HepG2 (cell line): ENCODE data around the gene ALB. TPM values are rescaled to one million over a fixed set of nuclear protein-coding genes. Genes with fewer than 3 reads are reported as not detected.

Source experiments
- ATAC-seq: fragments of 200-7000 bp; cut with Tn5 transposase; 3 replicates; pipeline ENCODE4 v1.9.1; 2020; ENCODE audit warnings: mild to moderate bottlenecking, moderate library complexity
- BruUV-seq: library from RNA; stranded (reverse); fragments of 400-500 nt; replicated peaks from 2 replicates; lab custom pipeline; 2021; lab: Mats Ljungman, UMichigan
- CTCF ChIA-PET: fragments of 300-600 bp; formaldehyde crosslinking; extraction: SDS; loops from one replicate; lab custom pipeline; 2021; ENCODE audit warnings: low total read pairs, inconsistent platforms, low intra/inter-chr PET ratio; lab: Yijun Ruan, JAX
- POLR2A ChIA-PET: fragments of 350-600 bp; sonication (Branson Sonifier 250); formaldehyde crosslinking; loops from one replicate; lab custom pipeline; 2020; ENCODE audit warnings: antibody characterized with exemption, inconsistent platforms; lab: Yijun Ruan, JAX
- DNase-seq: peaks from one replicate; pipeline ENCODE4 v3.0.0-alpha.2; 2015; ENCODE audit warnings: low spot score
- FAIRE-seq: peaks from 3 replicates; lab custom pipeline; 2011; peaks lifted over from hg19 to GRCh38; lab: Jason Lieb, UNC
- H2AFZ ChIP-seq: one replicate; pipeline ENCODE4 v1.6.1; 2011; ENCODE audit warnings: low read length, inconsistent platforms
- H3K27ac ChIP-seq: fragments of 300-600 bp; 3 replicates; pipeline ENCODE4 v1.8.0; 2011; ENCODE audit warnings: mixed run types, mild to moderate bottlenecking, mixed read lengths, low read length, inconsistent platforms; ENCODE audit not compliant: insufficient read depth; ENCODE audit errors: extremely low read length
- H3K27me3 ChIP-seq, 2 experiments: fragments of 200-600 bp in 1 of 2; 2 replicates in 1 of 2; 3 replicates in 1 of 2; pipeline versions ENCODE4 v1.6.0 to v1.8.0; 2011; ENCODE audit warnings: low read length in 2 of 2, mild to moderate bottlenecking in 2 of 2, moderate library complexity in 2 of 2, inconsistent platforms in 1 of 2; ENCODE audit not compliant: insufficient read depth in 2 of 2, control insufficient read depth in 1 of 2
- H3K36me3 ChIP-seq, 2 experiments: fragments of 200-600 bp in 1 of 2; replicated peaks in 1 of 2; 2 replicates in 1 of 2; 3 replicates in 1 of 2; pipeline versions ENCODE4 v1.5.1 to v1.8.0; 2011; ENCODE audit warnings: low read length in 2 of 2, inconsistent platforms in 1 of 2; ENCODE audit not compliant: insufficient read depth in 2 of 2, control insufficient read depth in 1 of 2
- H3K4me1 ChIP-seq: 2 replicates; pipeline ENCODE4 v1.5.1; 2012; ENCODE audit warnings: low read length, inconsistent platforms; ENCODE audit not compliant: insufficient read depth
- H3K4me2 ChIP-seq: 2 replicates; pipeline ENCODE4 v1.6.0; 2011; ENCODE audit warnings: low read depth, low read length, inconsistent platforms
- H3K4me3 ChIP-seq, 3 experiments: fragments of 200-600 bp in 1 of 3; sonication (generic), shearing (Covaris generic) in 1 of 3; replicated peaks in 1 of 3; 2 replicates each; pipeline ENCODE4 v1.5.1; 2011 to 2016; ENCODE audit warnings: low read length in 3 of 3, inconsistent platforms in 2 of 3, low read depth in 2 of 3, mild to moderate bottlenecking in 2 of 3, control low read depth in 1 of 3, mixed read lengths in 1 of 3; ENCODE audit not compliant: insufficient read depth in 1 of 3
- H3K79me2 ChIP-seq: one replicate; pipeline ENCODE4 v1.6.1; 2011; ENCODE audit warnings: low read length, inconsistent platforms; ENCODE audit not compliant: insufficient read depth
- H3K9ac ChIP-seq: 2 replicates; pipeline ENCODE4 v1.6.0; 2011; ENCODE audit warnings: mild to moderate bottlenecking, low read depth, low read length, inconsistent platforms; ENCODE audit not compliant: insufficient read depth
- H3K9me3 ChIP-seq: 2 replicates; pipeline ENCODE4 v1.5.1; 2012; ENCODE audit warnings: mild to moderate bottlenecking, low read length
- H4K20me1 ChIP-seq: 2 replicates; pipeline ENCODE4 v1.6.0; 2011; ENCODE audit warnings: inconsistent platforms, mild to moderate bottlenecking, low read length, moderate library complexity; ENCODE audit not compliant: insufficient read depth
- HMG20B ChIP-seq: conservative IDR thresholded peaks from 2 replicates; pipeline ENCODE4 v1.6.1; 2016; ENCODE audit warnings: missing genetic modification reagents, missing compliant biosample characterization
- KLF12 ChIP-seq: sonication (generic); formaldehyde crosslinking; IDR thresholded peaks from 2 replicates; pipeline ENCODE4 v1.4.0; 2020; ENCODE audit warnings: missing genetic modification reagents, borderline replicate concordance
- MAFF ChIP-seq: IDR thresholded peaks from 2 replicates; pipeline ENCODE4 v1.6.1; 2011; ENCODE audit warnings: low read depth, low read length, improper control_type of control experiment
- MTA3 ChIP-seq: sonication (generic); formaldehyde crosslinking; IDR thresholded peaks from 2 replicates; pipeline ENCODE4 v1.4.0; 2020; ENCODE audit warnings: missing genetic modification reagents
- REXO4 ChIP-seq: sonication (generic); formaldehyde crosslinking; IDR thresholded peaks from 2 replicates; pipeline ENCODE4 v1.8.0; 2022; ENCODE audit warnings: missing genetic modification reagents, mild to moderate bottlenecking, borderline replicate concordance
- RNF219 ChIP-seq: sonication (generic); formaldehyde crosslinking; IDR thresholded peaks from 2 replicates; pipeline ENCODE4 v1.5.0; 2020; ENCODE audit warnings: mild to moderate bottlenecking, missing genetic modification reagents
- SKI ChIP-seq: fragments of 450-650 bp; IDR thresholded peaks from one replicate; pipeline ENCODE4 v1.6.1; 2018; ENCODE audit warnings: mild to moderate bottlenecking; ENCODE audit not compliant: partially characterized antibody
- SMAD9 ChIP-seq: sonication (generic); formaldehyde crosslinking; IDR thresholded peaks from 2 replicates; pipeline ENCODE4 v1.5.1; 2020; ENCODE audit warnings: mild to moderate bottlenecking, missing genetic modification reagents
- TCF12 ChIP-seq, 2 experiments: fragments of 450-650 bp in 1 of 2; sonication (generic) in 1 of 2; formaldehyde crosslinking in 1 of 2; IDR thresholded peaks; 2 replicates each; pipeline versions ENCODE4 v1.6.1 to v1.8.0; 2017 to 2022; ENCODE audit warnings: antibody characterized with exemption in 1 of 2, mild to moderate bottlenecking in 1 of 2, missing genetic modification reagents in 1 of 2, moderate library complexity in 1 of 2
- TRIM22 ChIP-seq: fragments of 450-650 bp; IDR thresholded peaks from 2 replicates; pipeline ENCODE4 v1.6.1; 2017
- ZBTB10 ChIP-seq: sonication (generic); formaldehyde crosslinking; IDR thresholded peaks from 2 replicates; pipeline ENCODE4 v1.4.0; 2020; ENCODE audit warnings: missing genetic modification reagents, borderline replicate concordance
- ZBTB3 ChIP-seq: sonication (generic); formaldehyde crosslinking; IDR thresholded peaks from 2 replicates; pipeline ENCODE4 v1.4.0; 2020; ENCODE audit warnings: low read depth, mild to moderate bottlenecking, moderate library complexity, missing genetic modification reagents, borderline replicate concordance
- ZHX1 ChIP-seq: sonication (generic); formaldehyde crosslinking; IDR thresholded peaks from 2 replicates; pipeline ENCODE4 v1.8.1; 2022; ENCODE audit warnings: low read depth, mild to moderate bottlenecking, missing genetic modification reagents
- ZNF772 ChIP-seq: sonication (generic); formaldehyde crosslinking; IDR thresholded peaks from 2 replicates; pipeline ENCODE4 v1.5.0; 2020; ENCODE audit warnings: mild to moderate bottlenecking, missing genetic modification reagents
- WGBS: methylation state at CpG from one replicate; pipeline ENCODE4 v1.1.6; 2017; ENCODE audit warnings: low lambda C conversion rate; 5-methylcytosine and 5-hydroxymethylcytosine counted together
- in situ Hi-C: cut with HindIII; loops from 2 replicates; pipeline ENCODE4 v1.10.0; 2017; ENCODE audit warnings: low pct_unique_long_range_greater_than_20kb; ENCODE audit not compliant: extremely low pct_ligation_motif_present
- intact Hi-C: fragments of 100-400 bp; cut with micrococcal nuclease; formaldehyde crosslinking; loops from one replicate; pipeline ENCODE4 v1.10.0; 2022; ENCODE audit not compliant: unreplicated experiment
- polyA plus RNA-seq, 8 experiments: library from polyadenylated mRNA; depleted of rRNA in 3 of 8; stranded (reverse) in 7 of 8; unstranded in 1 of 8; fragments of >200 nt; fragmentation: Illumina TruSeq in 4 of 8; extraction: Trizol in 4 of 8; gene quantifications; 2 replicates each; pipeline versions ENCODE4 v1.2.1 to v1.2.3, GENCODE V29; 2011 to 2016; ENCODE audit warnings: low read depth in 4 of 8, missing spikeins in 1 of 8, mixed read lengths in 1 of 8; ENCODE audit not compliant: insufficient read depth in 1 of 8
- total RNA-seq, 5 experiments: library from RNA; depleted of rRNA; stranded (reverse); fragments of >200 nt; fragmentation: Illumina TruSeq; extraction: Trizol; gene quantifications; 2 replicates each; pipeline ENCODE4 v1.2.3, GENCODE V29; 2016; ENCODE audit warnings: low read depth in 1 of 5

Gene ALB
- total and polyA plus RNA-seq, 2 of the 13 experiments (the other 11 are each of a cell fraction or from before 2014, with no cell fraction given), result 22,259 to 22,625 TPM

- no peak for ATAC-seq
- intact Hi-C loops, result loop anchor here (5.0 kb wide), 1 partner anchor 41 kb away; no protein-coding TSS in a partner anchor
- H3K4me1 ChIP-seq, result peaks cover 58% of the 10 kb centered on the region
- H3K4me3 ChIP-seq, result peak overlapping the region; percentile 68 to 86 (median 71)
- in situ Hi-C loops, result loop anchor here (5.0 kb wide), 1 partner anchor 64 kb away; no protein-coding TSS in a partner anchor
- H2AFZ ChIP-seq, result no peak overlapping the region
- H4K20me1 ChIP-seq, result peaks cover 11% of the 10 kb centered on the region; the same call in 1 of the 2 replicates
- no peaks in the 10 kb centered on the region for H3K27me3 ChIP-seq
- no TSS peak for BruUV-seq
- H3K4me2 ChIP-seq, result peak overlapping the region; percentile 77
- DNase-seq, result no peak
- ChIA-PET CTCF (no interaction called here), POLR2A (interaction anchor here (1.2 to 3.9 kb wide), 9 partner anchors 9 to 65 kb away, joined by 3 to 25 read pairs (median 5); no protein-coding TSS in a partner anchor)
- peaks cover 84% of the 10 kb centered on the region for H3K79me2 ChIP-seq
- WGBS, result 26% methylated on average over 1 of the region's 1 CpG
- no peak for FAIRE-seq
- H3K9ac ChIP-seq, result peak overlapping the region; percentile 92
- peak overlapping the region; percentile 89 for H3K27ac ChIP-seq
- no peaks in the 10 kb centered on the region for H3K9me3 ChIP-seq
- H3K36me3 ChIP-seq, result peaks cover 3 to 31% of the 10 kb centered on the region in 2 experiments; a peak in 4 of 5 replicates
- TF ChIP-seq RNF219 (CRISPR knock-in tag) (peak; percentile 80; the same call in 1 of the 2 replicates), SKI (no peak), HMG20B (CRISPR knock-in tag) (no peak), ZHX1 (peak; percentile 20; the same call in 1 of the 2 replicates), KLF12 (CRISPR knock-in tag) (0 out of 2 replicates have a peak, but pooled peaks have one; percentile 11), SMAD9 (CRISPR knock-in tag) (no peak), MTA3 (no peak), ZBTB3 (CRISPR knock-in tag) (no peak), REXO4 (no peak), MAFF (peak; percentile 95), TCF12 (IDR thresholded peaks at IDR 0.05) (no peak), TCF12 (CRISPR knock-in tag; IDR thresholded peaks at IDR 0.05) (no peak), ZNF772 (no peak), TRIM22 (no peak), ZBTB10 (0 out of 2 replicates have a peak, but pooled peaks have one; percentile 9)
These were observed 2.4 kb downstream of the ALB start for GRCh38 chr4:73406548-73406875.
